GM23338 (cell line): Measurements from ENCODE around the gene FBXO47.

Experiments used
- EZH2 ChIP-seq: fragments of 200-600 bp; sonication (generic); IDR thresholded peaks from one replicate; pipeline ENCODE4 v1.8.0; 2017; ENCODE audit warnings: antibody characterized with exemption, mild to moderate bottlenecking, low read depth; ENCODE audit not compliant: unreplicated experiment
- EZH2phosphoT487 ChIP-seq: fragments of 200-600 bp; sonication (generic); IDR thresholded peaks from one replicate; pipeline ENCODE4 v1.8.1; 2018; ENCODE audit warnings: antibody characterized with exemption; ENCODE audit not compliant: unreplicated experiment
- TF ChIP-seq, protein P1 (sequence below), 2 experiments: fragments of 200-600 bp in 1 of 2; sonication (generic) in 1 of 2; conservative IDR thresholded peaks; 2 replicates each; pipeline versions ENCODE4 v1.5.1 to v1.6.1; 2016 to 2017; ENCODE audit warnings: antibody characterized with exemption in 2 of 2, low read depth in 2 of 2, mild to moderate bottlenecking in 2 of 2, moderate library complexity in 1 of 2
- TF ChIP-seq, protein P2 (sequence below): IDR thresholded peaks from 2 replicates; pipeline ENCODE4 v1.6.1; 2016; ENCODE audit warnings: antibody characterized with exemption
- TF ChIP-seq, protein P3 (sequence below): IDR thresholded peaks from one replicate; pipeline ENCODE4 v1.6.1; 2018; ENCODE audit warnings: antibody characterized with exemption; ENCODE audit not compliant: unreplicated experiment

DNA sequence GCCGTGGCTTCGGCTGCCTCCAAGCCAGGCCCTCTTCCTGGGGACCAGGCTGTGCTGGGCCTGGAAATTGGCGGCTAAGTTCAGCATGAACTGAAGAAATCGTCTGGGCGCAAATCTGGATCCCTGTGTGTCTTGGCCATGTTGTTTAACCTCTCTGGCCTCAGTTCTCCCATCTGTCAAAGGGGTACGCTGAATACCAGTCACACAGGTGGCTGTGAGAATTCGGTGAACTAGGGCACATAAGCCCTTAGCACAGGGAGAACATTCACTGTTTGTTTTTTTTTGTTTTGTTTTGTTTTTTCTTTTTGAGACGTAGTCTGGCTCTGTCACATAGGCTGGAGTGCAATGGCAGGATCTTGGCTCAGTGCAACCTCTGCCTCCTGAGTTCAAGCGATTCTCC, 78.4 kb downstream of the FBXO47 start:
- no peak for TF ChIP-seq EZH2
- TF ChIP-seq, protein P1, sequence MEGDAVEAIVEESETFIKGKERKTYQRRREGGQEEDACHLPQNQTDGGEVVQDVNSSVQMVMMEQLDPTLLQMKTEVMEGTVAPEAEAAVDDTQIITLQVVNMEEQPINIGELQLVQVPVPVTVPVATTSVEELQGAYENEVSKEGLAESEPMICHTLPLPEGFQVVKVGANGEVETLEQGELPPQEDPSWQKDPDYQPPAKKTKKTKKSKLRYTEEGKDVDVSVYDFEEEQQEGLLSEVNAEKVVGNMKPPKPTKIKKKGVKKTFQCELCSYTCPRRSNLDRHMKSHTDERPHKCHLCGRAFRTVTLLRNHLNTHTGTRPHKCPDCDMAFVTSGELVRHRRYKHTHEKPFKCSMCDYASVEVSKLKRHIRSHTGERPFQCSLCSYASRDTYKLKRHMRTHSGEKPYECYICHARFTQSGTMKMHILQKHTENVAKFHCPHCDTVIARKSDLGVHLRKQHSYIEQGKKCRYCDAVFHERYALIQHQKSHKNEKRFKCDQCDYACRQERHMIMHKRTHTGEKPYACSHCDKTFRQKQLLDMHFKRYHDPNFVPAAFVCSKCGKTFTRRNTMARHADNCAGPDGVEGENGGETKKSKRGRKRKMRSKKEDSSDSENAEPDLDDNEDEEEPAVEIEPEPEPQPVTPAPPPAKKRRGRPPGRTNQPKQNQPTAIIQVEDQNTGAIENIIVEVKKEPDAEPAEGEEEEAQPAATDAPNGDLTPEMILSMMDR (conservative IDR thresholded peaks at IDR 0.05; ENCODE audit: low read depth in 2 of 2): no peak
- no peak for TF ChIP-seq EZH2phosphoT487
- TF ChIP-seq, protein P2, sequence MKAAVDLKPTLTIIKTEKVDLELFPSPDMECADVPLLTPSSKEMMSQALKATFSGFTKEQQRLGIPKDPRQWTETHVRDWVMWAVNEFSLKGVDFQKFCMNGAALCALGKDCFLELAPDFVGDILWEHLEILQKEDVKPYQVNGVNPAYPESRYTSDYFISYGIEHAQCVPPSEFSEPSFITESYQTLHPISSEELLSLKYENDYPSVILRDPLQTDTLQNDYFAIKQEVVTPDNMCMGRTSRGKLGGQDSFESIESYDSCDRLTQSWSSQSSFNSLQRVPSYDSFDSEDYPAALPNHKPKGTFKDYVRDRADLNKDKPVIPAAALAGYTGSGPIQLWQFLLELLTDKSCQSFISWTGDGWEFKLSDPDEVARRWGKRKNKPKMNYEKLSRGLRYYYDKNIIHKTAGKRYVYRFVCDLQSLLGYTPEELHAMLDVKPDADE: no peak
- TF ChIP-seq, protein P3, sequence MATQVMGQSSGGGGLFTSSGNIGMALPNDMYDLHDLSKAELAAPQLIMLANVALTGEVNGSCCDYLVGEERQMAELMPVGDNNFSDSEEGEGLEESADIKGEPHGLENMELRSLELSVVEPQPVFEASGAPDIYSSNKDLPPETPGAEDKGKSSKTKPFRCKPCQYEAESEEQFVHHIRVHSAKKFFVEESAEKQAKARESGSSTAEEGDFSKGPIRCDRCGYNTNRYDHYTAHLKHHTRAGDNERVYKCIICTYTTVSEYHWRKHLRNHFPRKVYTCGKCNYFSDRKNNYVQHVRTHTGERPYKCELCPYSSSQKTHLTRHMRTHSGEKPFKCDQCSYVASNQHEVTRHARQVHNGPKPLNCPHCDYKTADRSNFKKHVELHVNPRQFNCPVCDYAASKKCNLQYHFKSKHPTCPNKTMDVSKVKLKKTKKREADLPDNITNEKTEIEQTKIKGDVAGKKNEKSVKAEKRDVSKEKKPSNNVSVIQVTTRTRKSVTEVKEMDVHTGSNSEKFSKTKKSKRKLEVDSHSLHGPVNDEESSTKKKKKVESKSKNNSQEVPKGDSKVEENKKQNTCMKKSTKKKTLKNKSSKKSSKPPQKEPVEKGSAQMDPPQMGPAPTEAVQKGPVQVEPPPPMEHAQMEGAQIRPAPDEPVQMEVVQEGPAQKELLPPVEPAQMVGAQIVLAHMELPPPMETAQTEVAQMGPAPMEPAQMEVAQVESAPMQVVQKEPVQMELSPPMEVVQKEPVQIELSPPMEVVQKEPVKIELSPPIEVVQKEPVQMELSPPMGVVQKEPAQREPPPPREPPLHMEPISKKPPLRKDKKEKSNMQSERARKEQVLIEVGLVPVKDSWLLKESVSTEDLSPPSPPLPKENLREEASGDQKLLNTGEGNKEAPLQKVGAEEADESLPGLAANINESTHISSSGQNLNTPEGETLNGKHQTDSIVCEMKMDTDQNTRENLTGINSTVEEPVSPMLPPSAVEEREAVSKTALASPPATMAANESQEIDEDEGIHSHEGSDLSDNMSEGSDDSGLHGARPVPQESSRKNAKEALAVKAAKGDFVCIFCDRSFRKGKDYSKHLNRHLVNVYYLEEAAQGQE: no peak
